Smooth muscle cell (in vitro differentiated cells): ENCODE data around the gene EPHA6. TPM values are rescaled to one million over a fixed set of nuclear protein-coding genes. Genes with fewer than 3 reads are reported as not detected.

ENCODE experiments used
- DNase-seq: peaks from one replicate; lab custom pipeline; 2025; ENCODE audit not compliant: unreplicated experiment; lab: John Stamatoyannopoulos, UW
- H2AFZ ChIP-seq: fragments of 200-600 bp; sonication (generic); 2 replicates; pipeline ENCODE4 v1.6.0; 2016; ENCODE audit warnings: antibody characterized with exemption, low read depth, mild to moderate bottlenecking
- H3F3A ChIP-seq: fragments of 200-600 bp; sonication (generic); 2 replicates; pipeline ENCODE4 v1.6.0; 2017; ENCODE audit warnings: antibody characterized with exemption, low read depth
- H3K27ac ChIP-seq: fragments of 200-600 bp; sonication (generic); 2 replicates; pipeline ENCODE4 v1.5.1; 2016; ENCODE audit warnings: low read depth, mild to moderate bottlenecking
- H3K27me3 ChIP-seq: fragments of 200-600 bp; sonication (generic); 2 replicates; pipeline ENCODE4 v1.6.1; 2016; ENCODE audit warnings: low read depth, mild to moderate bottlenecking
- H3K36me3 ChIP-seq: fragments of 200-600 bp; sonication (generic); 2 replicates; pipeline ENCODE4 v1.5.1; 2016; ENCODE audit warnings: low read depth
- H3K4me1 ChIP-seq: fragments of 200-600 bp; sonication (generic); 2 replicates; pipeline ENCODE4 v1.5.1; 2016; ENCODE audit warnings: low read depth
- H3K4me2 ChIP-seq: fragments of 200-600 bp; sonication (generic); 2 replicates; pipeline ENCODE4 v1.6.0; 2016; ENCODE audit warnings: mild to moderate bottlenecking
- H3K4me3 ChIP-seq: fragments of 200-600 bp; sonication (generic); 2 replicates; pipeline ENCODE4 v1.5.1; 2016; ENCODE audit warnings: mild to moderate bottlenecking
- H3K79me2 ChIP-seq: fragments of 200-600 bp; sonication (generic); 2 replicates; pipeline ENCODE4 v1.6.0; 2016; ENCODE audit warnings: low read depth, mild to moderate bottlenecking
- H3K9ac ChIP-seq: fragments of 200-600 bp; sonication (generic); 2 replicates; pipeline ENCODE4 v1.6.0; 2016; ENCODE audit warnings: low read depth
- H3K9me3 ChIP-seq: fragments of 200-600 bp; sonication (generic); replicated peaks from 2 replicates; pipeline ENCODE4 v1.5.1; 2016; ENCODE audit warnings: low read depth
- H4K20me1 ChIP-seq: fragments of 200-600 bp; sonication (generic); 2 replicates; pipeline ENCODE4 v1.6.0; 2016; ENCODE audit warnings: low read depth
- WGBS: methylation state at CpG from one replicate; pipeline ENCODE4 v1.1.7; 2016; ENCODE audit warnings: low lambda C conversion rate; 5-methylcytosine and 5-hydroxymethylcytosine counted together
- polyA plus RNA-seq: library from polyadenylated mRNA; unstranded; fragments of >200 nt; fragmentation: Nextera tagmentation; extraction: Ambion mirVana; gene quantifications from 2 replicates; pipeline ENCODE4 v1.2.1, GENCODE V29; 2016
- total RNA-seq: library from RNA; depleted of rRNA; stranded (reverse); fragments of >200 nt; gene quantifications from 2 replicates; pipeline ENCODE4 v1.2.3, GENCODE V29; 2014
- TF ChIP-seq, protein P1 (sequence below): fragments of 200-600 bp; sonication (generic); IDR thresholded peaks from 2 replicates; pipeline ENCODE4 v1.5.1; 2017; ENCODE audit warnings: borderline replicate concordance, mild to moderate bottlenecking, antibody characterized with exemption; ENCODE audit not compliant: insufficient read depth, poor library complexity, severe bottlenecking

EPHA6 gene
- total and polyA plus RNA-seq, 2 experiments from 2014 or later = 0.36 to 0.51 TPM

DNA sequence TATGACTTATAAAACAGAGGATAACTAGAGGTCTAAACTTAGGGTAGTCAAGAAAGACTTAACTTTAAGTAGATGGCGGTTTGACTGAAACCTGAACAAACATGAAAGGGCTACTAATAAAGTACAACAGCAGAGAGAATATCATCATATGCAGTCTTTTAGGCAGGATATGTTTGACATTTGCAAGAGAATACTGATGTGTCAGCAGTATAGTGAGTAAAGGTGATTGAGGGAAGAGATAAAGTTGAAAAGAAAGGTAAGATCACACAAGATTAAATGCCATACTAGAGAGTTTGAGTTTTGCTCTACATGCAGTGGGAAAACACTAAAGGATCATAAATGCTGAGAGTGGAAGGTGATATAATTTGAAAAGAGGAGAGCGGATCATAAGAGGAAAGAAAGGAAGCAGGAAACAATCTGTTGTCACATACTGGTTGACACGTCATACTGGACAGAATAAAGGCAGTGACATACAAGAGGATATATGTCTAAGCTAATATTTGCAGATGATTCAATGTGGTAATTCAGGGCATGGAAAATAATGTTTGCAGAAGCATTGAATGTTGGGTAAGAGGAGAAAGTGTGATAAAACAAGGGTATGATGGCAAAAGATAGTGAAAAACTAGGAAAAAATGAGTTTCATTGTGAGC lies 223.0 kb downstream of the EPHA6 start:
- H3K4me3 ChIP-seq = no peak overlapping the region
- no peak overlapping the region for H3K4me2 ChIP-seq
- H3K79me2 ChIP-seq = no peaks in the 10 kb centered on the region
- H3K4me1 ChIP-seq = no peaks in the 10 kb centered on the region
- H3K27me3 ChIP-seq = no peaks in the 10 kb centered on the region
- TF ChIP-seq, protein P1, sequence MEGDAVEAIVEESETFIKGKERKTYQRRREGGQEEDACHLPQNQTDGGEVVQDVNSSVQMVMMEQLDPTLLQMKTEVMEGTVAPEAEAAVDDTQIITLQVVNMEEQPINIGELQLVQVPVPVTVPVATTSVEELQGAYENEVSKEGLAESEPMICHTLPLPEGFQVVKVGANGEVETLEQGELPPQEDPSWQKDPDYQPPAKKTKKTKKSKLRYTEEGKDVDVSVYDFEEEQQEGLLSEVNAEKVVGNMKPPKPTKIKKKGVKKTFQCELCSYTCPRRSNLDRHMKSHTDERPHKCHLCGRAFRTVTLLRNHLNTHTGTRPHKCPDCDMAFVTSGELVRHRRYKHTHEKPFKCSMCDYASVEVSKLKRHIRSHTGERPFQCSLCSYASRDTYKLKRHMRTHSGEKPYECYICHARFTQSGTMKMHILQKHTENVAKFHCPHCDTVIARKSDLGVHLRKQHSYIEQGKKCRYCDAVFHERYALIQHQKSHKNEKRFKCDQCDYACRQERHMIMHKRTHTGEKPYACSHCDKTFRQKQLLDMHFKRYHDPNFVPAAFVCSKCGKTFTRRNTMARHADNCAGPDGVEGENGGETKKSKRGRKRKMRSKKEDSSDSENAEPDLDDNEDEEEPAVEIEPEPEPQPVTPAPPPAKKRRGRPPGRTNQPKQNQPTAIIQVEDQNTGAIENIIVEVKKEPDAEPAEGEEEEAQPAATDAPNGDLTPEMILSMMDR = no peak
- H3K36me3 ChIP-seq = no peaks in the 10 kb centered on the region
- no peak for DNase-seq
- H4K20me1 ChIP-seq = no peaks in the 10 kb centered on the region
- no peak overlapping the region for H2AFZ ChIP-seq
- H3F3A ChIP-seq = no peaks in the 10 kb centered on the region
- no peak overlapping the region for H3K9ac ChIP-seq
- WGBS = 87% methylated on average over 3 of the region's 3 CpGs
- no peaks in the 10 kb centered on the region for H3K9me3 ChIP-seq
- H3K27ac ChIP-seq = no peak overlapping the region

DNA sequence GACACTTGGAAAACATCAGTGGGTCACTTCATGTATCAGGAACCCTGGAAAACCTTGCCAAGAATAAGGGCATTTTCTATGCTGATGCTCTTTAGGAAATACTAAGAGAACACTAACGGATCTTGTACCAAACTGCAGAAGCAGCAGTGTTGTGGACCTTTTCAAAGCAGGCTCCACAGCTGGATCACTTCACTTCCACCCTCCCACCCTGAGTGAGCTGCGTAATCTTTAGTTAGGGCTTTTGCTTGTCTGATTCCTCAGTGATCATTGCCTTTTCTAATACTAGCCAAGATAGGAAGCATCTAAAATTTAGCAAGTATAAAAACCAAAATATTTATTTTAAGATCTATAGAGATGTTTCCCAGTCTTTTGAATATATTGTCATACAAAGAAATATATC lies 229.0 kb downstream of the EPHA6 start:
- H3K36me3 ChIP-seq = no peaks in the 10 kb centered on the region
- H3K4me1 ChIP-seq = no peaks in the 10 kb centered on the region
- no peak overlapping the region for H3K27ac ChIP-seq
- H3K9ac ChIP-seq = no peak overlapping the region
- no peaks in the 10 kb centered on the region for H3K27me3 ChIP-seq
- no peaks in the 10 kb centered on the region for H4K20me1 ChIP-seq
- TF ChIP-seq, protein P1 = no peak
- no peak for DNase-seq
- H3K4me2 ChIP-seq = no peak overlapping the region
- H2AFZ ChIP-seq = no peak overlapping the region
- H3K79me2 ChIP-seq = no peaks in the 10 kb centered on the region
- H3K9me3 ChIP-seq = no peaks in the 10 kb centered on the region
- 86% methylated on average over 2 of the region's 2 CpGs for WGBS
- no peaks in the 10 kb centered on the region for H3F3A ChIP-seq
- no peak overlapping the region for H3K4me3 ChIP-seq

DNA sequence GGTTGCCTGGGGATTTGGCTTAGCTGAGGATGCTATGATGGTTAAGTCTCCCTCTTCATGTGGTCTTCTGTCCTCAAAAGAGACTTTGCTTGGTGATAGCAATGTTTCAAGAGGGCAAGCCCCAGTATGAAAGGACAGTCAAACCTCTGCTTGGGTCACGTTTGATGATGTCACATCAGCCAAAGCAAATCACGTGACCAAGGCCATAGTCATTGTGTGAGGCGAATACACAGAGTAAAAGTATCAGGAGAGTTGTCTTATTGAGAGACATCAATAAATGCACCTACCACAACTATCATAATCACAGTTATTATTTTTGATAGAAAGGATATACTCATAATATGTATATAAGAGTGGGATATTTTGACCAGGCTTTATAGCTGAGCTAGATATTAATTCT lies 243.0 kb downstream of the EPHA6 start:
- no peaks in the 10 kb centered on the region for H3F3A ChIP-seq
- DNase-seq = no peak

More for the DNA sequence above, 243.0 kb downstream of the EPHA6 start:
- H3K36me3 ChIP-seq = no peaks in the 10 kb centered on the region
- H3K4me3 ChIP-seq = no peak overlapping the region
- H2AFZ ChIP-seq = no peak overlapping the region
- no peaks in the 10 kb centered on the region for H3K79me2 ChIP-seq
- no peaks in the 10 kb centered on the region for H3K27me3 ChIP-seq
- no peaks in the 10 kb centered on the region for H4K20me1 ChIP-seq
- WGBS = 92% methylated on average over 3 of the region's 3 CpGs
- TF ChIP-seq, protein P1 = no peak
- H3K9ac ChIP-seq = no peak overlapping the region
- H3K27ac ChIP-seq = no peak overlapping the region
- no peaks in the 10 kb centered on the region for H3K4me1 ChIP-seq
- no peaks in the 10 kb centered on the region for H3K9me3 ChIP-seq
- no peak overlapping the region for H3K4me2 ChIP-seq
